GM21529 (cell line): ENCODE results near the gene UNC93B1.
A peak's percentile ranks its signal among the peaks of the same experiment; 100 is the strongest.

Experiments
- ATAC-seq: cut with Tn5 transposase; IDR thresholded peaks from one replicate; pipeline ENCODE4 v1.9.1; 2021; ENCODE audit not compliant: unreplicated experiment

UNC93B1 gene

GRCh38 chr11:68003846-68004550 lies at the start of gene UNC93B1:
UNC93B1 (minus strand) TSS chr11:68004097; CDS start chr11:68004043, 54 bp downstream.
- peak; percentile 66 for ATAC-seq

- ATAC-seq, result no peak
Observed at GRCh38 chr11:68053117-68053516, 49.2 kb upstream of the UNC93B1 start.

- ATAC-seq, result no peak
Observed at GRCh38 chr11:68052137-68052873, 48.4 kb upstream of the UNC93B1 start.

GRCh38 chr11:68051191-68052136 lies 47.6 kb upstream of the UNC93B1 start:
- ATAC-seq, result no peak

GRCh38 chr11:68050371-68050841 lies 46.5 kb upstream of the UNC93B1 start:
- ATAC-seq, result no peak

GRCh38 chr11:68049509-68050370 lies 45.8 kb upstream of the UNC93B1 start:
- ATAC-seq, result no peak

- no peak for ATAC-seq
Observed at GRCh38 chr11:68048681-68049508, 45.0 kb upstream of the UNC93B1 start.

GRCh38 chr11:68047437-68048290 lies 43.8 kb upstream of the UNC93B1 start:
- ATAC-seq, result no peak

GRCh38 chr11:68044898-68045351 lies 41.0 kb upstream of the UNC93B1 start:
- no peak for ATAC-seq

GRCh38 chr11:68044145-68044813 lies 40.4 kb upstream of the UNC93B1 start:
- no peak for ATAC-seq

GRCh38 chr11:68043349-68044144 lies 39.6 kb upstream of the UNC93B1 start:
- ATAC-seq, result no peak

- ATAC-seq, result no peak
Observed at GRCh38 chr11:68043029-68043348, 39.1 kb upstream of the UNC93B1 start.

GRCh38 chr11:68042219-68043028 lies 38.5 kb upstream of the UNC93B1 start:
- no peak for ATAC-seq

- no peak for ATAC-seq
Observed at GRCh38 chr11:68041617-68042218, 37.8 kb upstream of the UNC93B1 start.

- ATAC-seq, result no peak
Observed at GRCh38 chr11:68040957-68041591, 37.2 kb upstream of the UNC93B1 start.
